GM18508 (cell line): Measurements from ENCODE around the gene EVPLL.
"Not testable (repeated sequence)": the region's sequence is repeated elsewhere in the genome, so short reads cannot be mapped to it uniquely, and the experiment has no call there.

Experiments used
- ATAC-seq: cut with Tn5 transposase; IDR thresholded peaks from one replicate; pipeline ENCODE4 v1.9.1; 2021; ENCODE audit warnings: moderate number of reproducible peaks; ENCODE audit not compliant: insufficient read depth, unreplicated experiment

The EVPLL gene

GRCh38 chr17:18377437-18378204, at the start of gene EVPLL:
Gene EVPLL, plus strand, starts transcription at chr17:18377778. Its CDS starts 3,160 bp downstream, at chr17:18380938.
- no peak for ATAC-seq

DNA sequence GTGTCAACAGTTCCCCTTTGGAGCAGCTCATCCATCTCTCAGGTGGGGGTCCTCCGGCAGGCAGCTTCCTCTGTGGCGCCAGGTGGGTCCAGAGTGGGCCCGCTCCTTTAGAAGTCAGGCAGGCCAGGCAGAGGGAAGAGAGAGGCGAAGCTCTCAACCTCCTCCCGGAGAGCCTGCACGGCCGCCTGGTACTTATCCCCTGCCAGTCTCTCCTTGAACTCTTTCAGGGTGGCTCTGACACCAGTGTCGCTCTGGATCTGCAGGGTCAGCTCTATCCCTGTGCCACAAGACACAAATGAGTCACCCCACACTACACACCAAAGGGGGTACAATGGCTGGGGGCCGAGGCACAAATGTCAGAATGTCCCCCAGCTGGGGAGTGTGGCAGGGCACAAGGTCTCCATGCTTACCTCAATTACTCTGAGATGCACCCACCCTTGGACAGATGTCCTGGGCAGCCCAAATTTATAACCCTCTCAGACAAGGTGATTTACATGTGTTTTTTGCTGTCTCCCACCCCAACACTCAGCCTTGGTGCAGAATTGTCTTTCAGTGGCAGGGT, 48.9 kb upstream of the EVPLL start:
- no peak for ATAC-seq

DNA sequence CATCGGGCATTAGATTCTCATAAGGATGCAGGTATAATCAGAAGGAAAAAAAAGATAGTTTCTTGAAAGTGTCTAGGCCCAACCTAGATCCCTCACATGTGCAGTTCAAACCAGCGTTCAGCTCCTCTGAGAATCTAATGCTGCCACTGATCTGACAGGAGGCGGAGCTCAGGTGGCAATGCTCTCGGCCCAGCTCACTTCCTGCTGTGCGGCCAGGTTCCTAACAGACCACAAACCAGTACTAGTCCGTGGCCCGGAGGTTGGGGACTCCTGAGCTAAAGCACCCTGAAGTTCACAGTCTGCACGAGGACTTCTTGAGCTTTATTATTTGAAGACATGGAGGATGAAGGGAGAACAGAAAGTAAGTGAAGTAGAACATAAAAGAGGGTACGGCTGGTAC, 45.7 kb upstream of the EVPLL start:
- ATAC-seq = no peak

GRCh38 chr17:18332909-18333489, 44.6 kb upstream of the EVPLL start:
- ATAC-seq = no peak

- ATAC-seq = not testable (repeated sequence)
These were observed 39.4 kb upstream of the EVPLL start for GRCh38 chr17:18338158-18338557.

- ATAC-seq = no peak
These were observed 37.6 kb upstream of the EVPLL start for GRCh38 chr17:18339933-18340332.

DNA sequence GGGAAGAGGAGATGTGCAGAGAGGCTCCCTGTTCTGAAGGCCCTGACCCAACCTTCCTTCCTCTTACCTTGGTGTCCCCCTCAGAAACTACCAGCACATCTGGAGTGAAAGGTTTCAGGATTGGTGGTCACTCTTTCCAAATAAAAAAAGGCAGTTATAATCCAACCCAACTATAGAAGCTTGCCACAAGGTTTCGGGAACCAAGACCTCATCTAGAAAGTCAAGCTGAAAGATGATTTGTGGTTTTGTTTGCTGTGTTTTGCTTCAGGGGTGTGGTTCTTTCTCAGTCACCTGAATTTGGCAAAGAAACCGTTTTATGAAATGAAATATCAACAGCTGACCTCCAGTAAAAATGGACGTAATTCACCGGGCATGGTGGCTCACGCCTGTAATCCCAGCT, 33.6 kb upstream of the EVPLL start:
- ATAC-seq = no peak

DNA sequence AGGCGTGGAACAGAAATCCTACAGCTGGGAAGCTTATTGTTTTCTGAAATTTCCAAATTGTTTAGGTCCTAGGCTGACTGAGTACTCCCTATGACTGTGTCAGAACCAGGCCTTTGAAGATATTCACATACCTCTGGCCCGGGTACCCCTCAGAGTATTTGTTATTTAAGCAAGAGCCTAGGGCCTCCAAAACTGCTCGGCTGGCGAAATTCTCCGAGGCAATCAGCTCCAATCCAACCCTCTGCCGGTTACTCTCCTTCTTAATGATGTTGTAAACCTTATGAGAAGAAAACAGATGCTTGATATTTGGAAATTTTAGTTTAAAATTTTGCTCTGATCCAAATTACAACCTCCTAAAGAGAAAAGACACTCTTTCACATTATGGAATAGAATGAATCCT, 24.0 kb upstream of the EVPLL start:
- ATAC-seq = no peak

GRCh38 chr17:18356624-18357023, 21.0 kb upstream of the EVPLL start:
- ATAC-seq = no peak

DNA sequence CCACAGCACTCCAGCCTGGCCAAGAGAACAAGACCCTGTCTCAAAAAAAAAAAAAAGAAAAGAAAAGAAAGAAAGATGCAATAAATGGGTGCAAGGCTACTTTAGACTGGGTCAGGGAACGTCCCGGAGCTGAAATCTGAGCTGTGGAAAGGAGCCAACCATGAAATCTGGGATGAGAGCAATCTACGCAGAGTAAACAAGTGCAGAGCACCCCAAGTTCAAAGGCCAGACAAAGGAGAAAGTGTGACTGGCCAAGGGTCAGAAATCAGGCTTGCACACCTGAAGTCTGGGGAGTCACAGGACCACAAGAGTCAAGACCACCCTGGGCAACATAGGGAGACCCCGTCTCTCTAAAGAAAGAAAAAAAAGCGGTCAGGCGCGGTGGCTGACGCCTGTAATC, 17.1 kb upstream of the EVPLL start:
- ATAC-seq = no peak

DNA sequence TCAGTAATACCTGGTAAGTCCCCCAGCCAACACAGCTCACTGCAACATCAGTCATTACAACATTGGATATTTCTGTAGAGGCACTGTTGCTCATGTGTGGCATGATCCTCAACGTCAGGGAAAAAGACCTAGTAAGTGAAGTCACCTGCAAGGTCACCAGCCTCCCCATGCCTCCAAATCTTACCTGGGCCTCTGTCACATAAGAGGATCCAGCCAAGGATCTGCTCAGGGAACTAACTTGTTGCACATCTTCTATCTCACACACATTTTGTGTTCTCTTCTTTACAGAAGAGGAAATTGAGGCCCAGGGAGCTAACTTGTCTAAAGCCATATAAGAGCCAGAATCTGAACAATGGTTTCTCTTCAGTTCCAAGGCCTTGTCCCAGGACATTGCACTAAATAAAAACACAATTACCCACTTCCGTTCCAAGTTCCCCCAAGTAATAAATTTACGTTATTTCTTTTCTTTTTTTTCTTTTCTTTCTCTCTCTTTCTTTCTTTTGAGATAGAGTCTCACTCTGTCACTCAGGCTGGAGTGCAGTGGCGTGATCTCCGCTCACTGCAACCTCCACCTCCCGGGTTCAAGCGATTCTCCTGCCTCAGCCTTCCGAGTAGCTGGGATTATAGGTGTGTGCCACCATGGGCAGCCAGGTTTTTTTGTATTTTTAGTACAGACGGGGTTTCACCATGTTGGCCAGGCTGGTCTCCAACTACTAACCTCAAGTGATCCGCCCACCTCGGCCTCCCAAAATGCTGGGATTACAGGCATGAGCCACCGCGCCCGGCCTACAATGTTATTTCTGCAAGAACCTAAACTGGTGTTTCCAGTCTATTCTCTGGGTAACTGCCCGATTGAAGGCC, 15.5 kb upstream of the EVPLL start:
- no peak for ATAC-seq

DNA sequence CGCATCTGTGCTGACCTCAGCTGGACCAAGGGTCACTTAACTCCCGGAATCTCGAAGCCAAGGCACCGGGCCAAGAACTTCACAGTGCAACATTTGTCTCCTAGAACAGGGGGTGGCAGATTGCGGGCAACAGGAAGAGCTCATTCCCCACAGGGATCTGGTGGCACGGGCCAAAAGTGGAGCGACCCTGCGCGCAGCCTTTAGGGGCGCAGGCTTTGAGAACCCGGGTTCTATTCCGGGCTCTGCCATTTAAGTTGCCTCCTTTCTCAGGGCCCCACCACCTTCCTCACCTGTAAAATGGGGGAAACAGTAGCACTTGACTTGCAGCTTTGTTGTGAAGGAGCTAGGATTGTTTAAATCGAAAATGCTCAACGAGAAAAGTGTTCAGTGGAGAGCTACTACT, 14.9 kb upstream of the EVPLL start:
- ATAC-seq = no peak

GRCh38 chr17:18363101-18364049, 14.2 kb upstream of the EVPLL start, which contains the start of gene SHMT1:
Gene SHMT1, minus strand, starts transcription at chr17:18363550. Its CDS starts 7,569 bp downstream, at chr17:18355981.
- ATAC-seq = peak; percentile 82

- ATAC-seq = no peak
These were observed 13.4 kb upstream of the EVPLL start for GRCh38 chr17:18364166-18364565.

- ATAC-seq = no peak
These were observed 8.6 kb upstream of the EVPLL start for GRCh38 chr17:18368946-18369345.

GRCh38 chr17:18370761-18371160, 6.8 kb upstream of the EVPLL start:
- no peak for ATAC-seq

- ATAC-seq = no peak
These were observed 6.1 kb upstream of the EVPLL start for GRCh38 chr17:18371455-18371854.

- not testable (repeated sequence) for ATAC-seq
These were observed 4.4 kb upstream of the EVPLL start for GRCh38 chr17:18373181-18373580.

DNA sequence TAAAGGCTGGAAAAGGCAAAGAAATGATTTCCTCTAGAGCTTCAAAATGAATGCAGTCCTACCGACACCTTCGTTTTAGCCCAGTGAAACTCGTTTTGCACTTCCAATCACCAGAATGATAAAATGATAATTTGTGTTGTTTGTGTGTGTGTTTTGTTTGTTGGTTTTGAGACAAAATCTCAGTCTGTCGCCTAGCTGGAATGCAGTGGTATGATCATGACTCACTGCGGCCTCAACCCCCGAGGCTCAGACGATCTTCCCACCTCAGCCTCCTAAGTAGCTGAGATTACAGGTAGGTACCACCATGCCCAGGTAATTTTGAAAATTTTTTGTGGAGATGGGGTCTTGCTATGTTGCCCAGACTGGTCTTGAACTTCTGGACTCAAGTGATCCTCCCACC, 3.4 kb upstream of the EVPLL start:
- no peak for ATAC-seq

DNA sequence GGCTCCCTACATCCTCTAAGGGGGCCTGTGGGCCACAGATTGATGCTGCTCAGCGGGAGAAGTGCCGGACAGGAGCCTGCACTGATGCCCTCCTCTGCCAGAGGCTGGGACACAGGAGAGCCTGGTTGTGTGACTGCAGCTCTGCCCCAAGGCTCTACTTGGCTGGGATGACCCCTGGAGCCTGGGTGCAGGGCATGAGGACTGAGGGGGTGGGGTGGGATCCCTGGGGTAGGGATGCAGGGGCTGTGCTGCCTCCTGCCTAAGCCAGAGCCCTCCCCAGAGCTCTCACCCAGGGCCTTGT, 577 bp downstream of the EVPLL start:
- ATAC-seq = no peak
